Parathyroid adenoma (tissue), 2 donors: ENCODE results near the gene EDN1.

Source experiments
- H2AFZ ChIP-seq: fragments of 300-600 bp; sonication (generic); one replicate; pipeline ENCODE4 v1.7.0; 2017; ENCODE audit warnings: antibody characterized with exemption, mild to moderate bottlenecking
- H3K27ac ChIP-seq: fragments of 300-600 bp; sonication (generic); one replicate; pipeline ENCODE4 v1.7.0; 2017
- H3K27me3 ChIP-seq: fragments of 300-600 bp; sonication (generic); one replicate; pipeline ENCODE4 v1.7.0; 2017; ENCODE audit warnings: low read length; ENCODE audit not compliant: control insufficient read depth, insufficient read depth
- H3K36me3 ChIP-seq: fragments of 300-600 bp; sonication (generic); one replicate; pipeline ENCODE4 v1.7.0; 2017; ENCODE audit warnings: low read length; ENCODE audit not compliant: control insufficient read depth, insufficient read depth
- H3K4me1 ChIP-seq: fragments of 300-600 bp; sonication (generic); one replicate; pipeline ENCODE4 v1.7.0; 2017; ENCODE audit warnings: control low read depth
- H3K4me2 ChIP-seq: fragments of 300-600 bp; sonication (generic); one replicate; pipeline ENCODE4 v1.7.0; 2017; ENCODE audit warnings: low read length
- H3K4me3 ChIP-seq: fragments of 300-600 bp; sonication (generic); one replicate; pipeline ENCODE4 v1.7.0; 2017; ENCODE audit warnings: low read depth, low read length
- H3K79me2 ChIP-seq: fragments of 300-600 bp; sonication (generic); one replicate; pipeline ENCODE4 v1.7.0; 2017; ENCODE audit warnings: control low read depth
- H3K9ac ChIP-seq: fragments of 300-600 bp; sonication (generic); one replicate; pipeline ENCODE4 v1.7.0; 2017; ENCODE audit warnings: mild to moderate bottlenecking
- H3K9me3 ChIP-seq: fragments of 300-600 bp; sonication (generic); one replicate; pipeline ENCODE4 v1.7.0; 2017; ENCODE audit warnings: low read length; ENCODE audit not compliant: control insufficient read depth
- CTCF ChIP-seq: fragments of 300-600 bp; sonication (generic); IDR thresholded peaks from one replicate; pipeline ENCODE4 v1.7.0; 2017; ENCODE audit warnings: antibody characterized with exemption, mild to moderate bottlenecking
- donor health status: primary hyperparathyroidism.

Gene EDN1

GRCh38 chr6:12324099-12324498 is 33.9 kb downstream of the EDN1 start:
- Histone ChIP-seq H3K27ac (no peak overlapping the region), H3K36me3 (no peaks in the 10 kb centered on the region), H3K4me1 (no peaks in the 10 kb centered on the region), H3K4me2 (no peak overlapping the region), H3K4me3 (no peak overlapping the region), H2AFZ (no peak overlapping the region), H3K9me3 (no peaks in the 10 kb centered on the region), H3K27me3 (no peaks in the 10 kb centered on the region), H3K79me2 (no peaks in the 10 kb centered on the region), H3K9ac (no peak overlapping the region)
- TF ChIP-seq CTCF: no peak

- Histone ChIP-seq H2AFZ (no peak overlapping the region), H3K4me3 (no peak overlapping the region), H3K79me2 (no peaks in the 10 kb centered on the region), H3K27ac (no peak overlapping the region), H3K4me1 (no peaks in the 10 kb centered on the region), H3K27me3 (no peaks in the 10 kb centered on the region), H3K9ac (no peak overlapping the region), H3K36me3 (no peaks in the 10 kb centered on the region), H3K4me2 (no peak overlapping the region), H3K9me3 (no peaks in the 10 kb centered on the region)
- no peak for TF ChIP-seq CTCF
Observed at GRCh38 chr6:12324748-12325147, 34.6 kb downstream of the EDN1 start.

- H3K36me3 ChIP-seq: no peaks in the 10 kb centered on the region
- no peak for TF ChIP-seq CTCF
- H3K4me3 ChIP-seq: no peak overlapping the region
- H3K4me2 ChIP-seq: no peak overlapping the region
- no peak overlapping the region for H3K9ac ChIP-seq
- H3K9me3 ChIP-seq: no peaks in the 10 kb centered on the region
- no peaks in the 10 kb centered on the region for H3K27me3 ChIP-seq
- no peak overlapping the region for H3K27ac ChIP-seq
- H3K4me1 ChIP-seq: no peaks in the 10 kb centered on the region
- no peaks in the 10 kb centered on the region for H3K79me2 ChIP-seq
- H2AFZ ChIP-seq: no peak overlapping the region
Observed at GRCh38 chr6:12325872-12326271, 35.7 kb downstream of the EDN1 start.

GRCh38 chr6:12327391-12327790 is 37.2 kb downstream of the EDN1 start:
- TF ChIP-seq CTCF: no peak
- Histone ChIP-seq H3K27ac (no peak overlapping the region), H3K79me2 (no peaks in the 10 kb centered on the region), H3K4me2 (no peak overlapping the region), H3K9me3 (no peaks in the 10 kb centered on the region), H2AFZ (no peak overlapping the region), H3K36me3 (no peaks in the 10 kb centered on the region), H3K4me1 (no peaks in the 10 kb centered on the region), H3K9ac (no peak overlapping the region), H3K27me3 (no peaks in the 10 kb centered on the region), H3K4me3 (no peak overlapping the region)

- Histone ChIP-seq H3K4me2 (no peak overlapping the region), H3K36me3 (no peaks in the 10 kb centered on the region), H3K79me2 (no peaks in the 10 kb centered on the region), H2AFZ (no peak overlapping the region), H3K4me1 (no peaks in the 10 kb centered on the region), H3K27ac (no peak overlapping the region), H3K9me3 (no peaks in the 10 kb centered on the region), H3K27me3 (no peaks in the 10 kb centered on the region), H3K4me3 (no peak overlapping the region), H3K9ac (no peak overlapping the region)
- TF ChIP-seq CTCF: no peak
Observed at GRCh38 chr6:12327988-12328387, 37.8 kb downstream of the EDN1 start.
